NCI-H526 treated with DMSO at 0.1 percent for 48 hours (cell line): ENCODE data around the gene DOHH.

Experiments
- DNase-seq: peaks from one replicate; lab custom pipeline; 2025; lab: John Stamatoyannopoulos, UW

Gene DOHH

GRCh38 chr19:3501780-3502179, 1.3 kb upstream of the DOHH start:
- no peak for DNase-seq

GRCh38 chr19:3499738-3500428, 591 bp downstream of the DOHH start:
- DNase-seq = no peak

GRCh38 chr19:3497757-3498520, 2.5 kb downstream of the DOHH start:
- no peak for DNase-seq

- DNase-seq = no peak
Observed at GRCh38 chr19:3496392-3497273, 3.8 kb downstream of the DOHH start.

GRCh38 chr19:3494559-3494958, 5.9 kb downstream of the DOHH start:
- no peak for DNase-seq

GRCh38 chr19:3494051-3494450, 6.4 kb downstream of the DOHH start:
- DNase-seq = no peak

- no peak for DNase-seq
Observed at GRCh38 chr19:3493651-3494050, 6.8 kb downstream of the DOHH start.

GRCh38 chr19:3492919-3493318, 7.6 kb downstream of the DOHH start:
- DNase-seq = no peak

GRCh38 chr19:3492131-3492839, 8.2 kb downstream of the DOHH start:
- DNase-seq = no peak

GRCh38 chr19:3491396-3492119, 8.9 kb downstream of the DOHH start:
- DNase-seq = no peak

GRCh38 chr19:3483226-3483628, 17.2 kb downstream of the DOHH start, which contains the start of gene SMIM44:
Gene SMIM44 (minus strand): TSS chr19:3483441. CDS start chr19:3483403, 38 bp downstream.
- DNase-seq = no peak

- no peak for DNase-seq
Observed at GRCh38 chr19:3482507-3483225, 17.8 kb downstream of the DOHH start.

- no peak for DNase-seq
Observed at GRCh38 chr19:3481241-3482090, 19.0 kb downstream of the DOHH start.

GRCh38 chr19:3480383-3481091, 19.9 kb downstream of the DOHH start, which contains the start of gene SMIM24:
Gene SMIM24 (minus strand): TSS chr19:3480525. CDS start chr19:3480463, 62 bp downstream.
- DNase-seq = no peak

GRCh38 chr19:3479834-3480215, 20.6 kb downstream of the DOHH start:
- no peak for DNase-seq

- DNase-seq = no peak
Observed at GRCh38 chr19:3479177-3479833, 21.2 kb downstream of the DOHH start.

GRCh38 chr19:3478409-3479176, 21.9 kb downstream of the DOHH start:
- no peak for DNase-seq
